ENCODE measurements around the gene CLPTM1L.

DNA sequence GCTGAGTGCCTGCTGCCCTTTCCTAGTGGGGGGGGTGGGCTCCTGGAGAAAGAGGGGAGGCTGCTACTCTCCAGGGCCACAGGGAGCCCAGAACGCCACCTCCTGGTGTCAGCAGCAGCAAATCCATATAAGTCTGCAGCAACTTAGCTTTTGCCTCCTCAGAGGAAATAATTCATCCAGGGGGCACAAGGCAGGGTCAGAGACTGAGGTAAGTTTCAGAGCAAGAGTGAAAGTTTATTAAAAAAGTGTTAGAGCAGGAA is 4.0 kb upstream of the CLPTM1L start:
- TF ChIP-seq, protein P1, sequence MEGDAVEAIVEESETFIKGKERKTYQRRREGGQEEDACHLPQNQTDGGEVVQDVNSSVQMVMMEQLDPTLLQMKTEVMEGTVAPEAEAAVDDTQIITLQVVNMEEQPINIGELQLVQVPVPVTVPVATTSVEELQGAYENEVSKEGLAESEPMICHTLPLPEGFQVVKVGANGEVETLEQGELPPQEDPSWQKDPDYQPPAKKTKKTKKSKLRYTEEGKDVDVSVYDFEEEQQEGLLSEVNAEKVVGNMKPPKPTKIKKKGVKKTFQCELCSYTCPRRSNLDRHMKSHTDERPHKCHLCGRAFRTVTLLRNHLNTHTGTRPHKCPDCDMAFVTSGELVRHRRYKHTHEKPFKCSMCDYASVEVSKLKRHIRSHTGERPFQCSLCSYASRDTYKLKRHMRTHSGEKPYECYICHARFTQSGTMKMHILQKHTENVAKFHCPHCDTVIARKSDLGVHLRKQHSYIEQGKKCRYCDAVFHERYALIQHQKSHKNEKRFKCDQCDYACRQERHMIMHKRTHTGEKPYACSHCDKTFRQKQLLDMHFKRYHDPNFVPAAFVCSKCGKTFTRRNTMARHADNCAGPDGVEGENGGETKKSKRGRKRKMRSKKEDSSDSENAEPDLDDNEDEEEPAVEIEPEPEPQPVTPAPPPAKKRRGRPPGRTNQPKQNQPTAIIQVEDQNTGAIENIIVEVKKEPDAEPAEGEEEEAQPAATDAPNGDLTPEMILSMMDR (IDR thresholded peaks at IDR 0.05), result no peak
- TF ChIP-seq EZH2 (IDR thresholded peaks at IDR 0.05; ENCODE audit: borderline replicate concordance, insufficient read depth, low read depth, low read length, poor library complexity, severe bottlenecking), result no peak
